Sigmoid colon (tissue), 7 donors: Measurements from ENCODE around the gene GRM6. TPM values are rescaled to one million over a fixed set of nuclear protein-coding genes. Genes with fewer than 3 reads are reported as not detected.

Experiments used
- DNase-seq: peaks from one replicate; pipeline ENCODE4 v3.0.0-alpha.2; 2019
- H3K27ac ChIP-seq, 4 donors: fragments of 200-600 bp; sonication (generic); one replicate each; pipeline ENCODE4 v1.5.1; 2016 to 2019; ENCODE audit warnings: mild to moderate bottlenecking in 1 of 4
- H3K27me3 ChIP-seq, 3 donors: fragments of 200-600 bp; sonication (generic); one replicate each; pipeline ENCODE4 v1.5.1; 2019; ENCODE audit warnings: mild to moderate bottlenecking in 1 of 3
- H3K36me3 ChIP-seq, 4 donors: fragments of 200-600 bp; sonication (generic); one replicate each; pipeline ENCODE4 v1.5.1; 2016 to 2019
- H3K4me1 ChIP-seq, 4 donors: fragments of 200-600 bp; sonication (generic); one replicate each; pipeline ENCODE4 v1.5.1; 2017 to 2019
- H3K4me3 ChIP-seq, 4 donors: fragments of 200-600 bp; sonication (generic); one replicate each; pipeline ENCODE4 v1.5.1; 2017 to 2019; ENCODE audit warnings: mild to moderate bottlenecking in 2 of 4, moderate library complexity in 1 of 4
- H3K9me3 ChIP-seq, 4 donors: fragments of 200-600 bp in 3 of 4; sonication (generic) in 3 of 4; one replicate each; pipeline versions ENCODE4 v1.5.1 to v1.6.1; 2013 to 2019
- CTCF ChIP-seq, 4 experiments: fragments of 450-650 bp in 3 of 4; fragments of 200-600 bp in 1 of 4; IDR thresholded peaks; one replicate each; pipeline ENCODE4 v1.5.1; 2016 to 2019; ENCODE audit warnings: antibody characterized with exemption in 4 of 4, mild to moderate bottlenecking in 3 of 4, moderate library complexity in 2 of 4
- EP300 ChIP-seq, 4 donors: sonication (generic); formaldehyde crosslinking; IDR thresholded peaks; one replicate each; pipeline ENCODE4 v1.6.1; 2017; ENCODE audit warnings: antibody characterized with exemption in 4 of 4
- POLR2A ChIP-seq, 2 donors: fragments of 450-650 bp; IDR thresholded peaks; one replicate each; pipeline ENCODE4 v1.6.1; 2016; ENCODE audit warnings: antibody characterized with exemption in 2 of 2, mild to moderate bottlenecking in 2 of 2, moderate library complexity in 2 of 2
- POLR2AphosphoS5 ChIP-seq, 4 donors: sonication (generic); formaldehyde crosslinking; IDR thresholded peaks; one replicate each; pipeline ENCODE4 v1.6.1; 2017; ENCODE audit warnings: antibody characterized with exemption in 4 of 4
- WGBS, 2 donors: extraction: QIAGEN DNeasy Blood & Tissue Kit; methylation state at CpG; one replicate each; pipeline ENCODE4 v1.1.7; 2013; 5-methylcytosine and 5-hydroxymethylcytosine counted together
- intact Hi-C: fragments of 100-400 bp; cut with DNase I; formaldehyde crosslinking; loops from one replicate; pipeline ENCODE4 v1.15.1; 2023
- polyA plus RNA-seq, 3 donors: library from polyadenylated mRNA; stranded (reverse); fragments of 200-250 nt; gene quantifications; one replicate each; pipeline ENCODE4 v1.2.3, GENCODE V29; 2013
- total RNA-seq, 4 donors: library from RNA; depleted of rRNA; stranded (reverse); fragments of >200 nt; gene quantifications; one replicate each; pipeline ENCODE4 v1.1.0, GENCODE V29; 2016
- donor health status: healthy with polysubstance abuse.
- donor health status: Bipolar disorder and iron deficiency.
- donor health status: healthy.

The GRM6 gene
- total and polyA plus RNA-seq, 7 donors: 0.01 TPM; not detected in 6

GRCh38 chr5:178991190-178992145 is 3.7 kb downstream of the GRM6 start:
- intact Hi-C loops: no loop called here
- H3K27me3 ChIP-seq: peaks cover 6 to 35% (median 28%) of the 10 kb centered on the region in 3 donors
- H3K9me3 ChIP-seq: peaks cover 3 to 22% (median 7%) of the 10 kb centered on the region in 4 donors
- DNase-seq: no peak
- no peak overlapping the region for H3K27ac ChIP-seq
- no peaks in the 10 kb centered on the region for H3K36me3 ChIP-seq
- H3K4me1 ChIP-seq: peaks cover 0 to 3% (median 0%) of the 10 kb centered on the region in 4 donors
- 91 to 92% methylated on average over 28 of the region's 28 CpGs for WGBS, 2 donors
- TF ChIP-seq CTCF (IDR thresholded peaks at IDR 0.05) (no peak), EP300 (IDR thresholded peaks at IDR 0.05) (no peak), POLR2A (IDR thresholded peaks at IDR 0.05) (no peak), POLR2AphosphoS5 (IDR thresholded peaks at IDR 0.05) (no peak)
- H3K4me3 ChIP-seq: no peak overlapping the region

GRCh38 chr5:178990491-178990890 is 4.6 kb downstream of the GRM6 start:
- Histone ChIP-seq H3K36me3 (no peaks in the 10 kb centered on the region), H3K27me3 (peaks cover 4 to 25% (median 23%) of the 10 kb centered on the region in 3 donors), H3K4me1 (peaks cover 0 to 3% (median 0%) of the 10 kb centered on the region in 4 donors), H3K4me3 (no peak overlapping the region), H3K9me3 (peaks cover 6 to 29% (median 11%) of the 10 kb centered on the region in 4 donors), H3K27ac (no peak overlapping the region)
- DNase-seq: no peak
- intact Hi-C loops: no loop called here
- TF ChIP-seq EP300 (IDR thresholded peaks at IDR 0.05): no peak
- TF ChIP-seq POLR2AphosphoS5 (IDR thresholded peaks at IDR 0.05): no peak
- no peak for TF ChIP-seq POLR2A (IDR thresholded peaks at IDR 0.05)
- no peak for TF ChIP-seq CTCF (IDR thresholded peaks at IDR 0.05)
- 88 to 89% methylated on average over 12 of the region's 12 CpGs for WGBS, 2 donors

GRCh38 chr5:178989311-178989710 is 5.8 kb downstream of the GRM6 start:
- 90 to 93% methylated on average over 7 of the region's 7 CpGs for WGBS, 2 donors
- no peaks in the 10 kb centered on the region for H3K4me1 ChIP-seq
- H3K27ac ChIP-seq: no peak overlapping the region
- intact Hi-C loops: no loop called here
- H3K27me3 ChIP-seq: peaks cover 4 to 14% (median 13%) of the 10 kb centered on the region in 3 donors
- no peaks in the 10 kb centered on the region for H3K36me3 ChIP-seq
- DNase-seq: no peak
- no peak overlapping the region for H3K4me3 ChIP-seq
- no peak for TF ChIP-seq POLR2A (IDR thresholded peaks at IDR 0.05)
- no peak for TF ChIP-seq EP300 (IDR thresholded peaks at IDR 0.05)
- TF ChIP-seq POLR2AphosphoS5 (IDR thresholded peaks at IDR 0.05): no peak
- TF ChIP-seq CTCF (IDR thresholded peaks at IDR 0.05): no peak
- H3K9me3 ChIP-seq: peaks cover 10 to 37% (median 15%) of the 10 kb centered on the region in 4 donors

GRCh38 chr5:178988436-178989220 is 6.5 kb downstream of the GRM6 start:
- TF ChIP-seq POLR2AphosphoS5 (IDR thresholded peaks at IDR 0.05): no peak
- no peak for TF ChIP-seq POLR2A (IDR thresholded peaks at IDR 0.05)
- no peak for TF ChIP-seq CTCF (IDR thresholded peaks at IDR 0.05)
- H3K9me3 ChIP-seq: peaks cover 12 to 44% (median 20%) of the 10 kb centered on the region in 4 donors
- 92 to 95% methylated on average over 27 of the region's 27 CpGs for WGBS, 2 donors
- no peak overlapping the region for H3K27ac ChIP-seq
- no peak overlapping the region for H3K4me3 ChIP-seq
- peaks cover 0 to 7% (median 6%) of the 10 kb centered on the region in 3 donors for H3K27me3 ChIP-seq
- DNase-seq: no peak
- H3K4me1 ChIP-seq: no peaks in the 10 kb centered on the region
- H3K36me3 ChIP-seq: no peaks in the 10 kb centered on the region
- intact Hi-C loops: no loop called here
